HepG2 (cell line): Measurements from ENCODE around the gene TBX21. TPM values are rescaled to one million over a fixed set of nuclear protein-coding genes. Genes with fewer than 3 reads are reported as not detected.
A peak's percentile ranks its signal among the peaks of the same experiment; 100 is the strongest.

ENCODE experiments used
- ATAC-seq: fragments of 200-7000 bp; cut with Tn5 transposase; 3 replicates; pipeline ENCODE4 v1.9.1; 2020; ENCODE audit warnings: mild to moderate bottlenecking, moderate library complexity
- BruUV-seq: library from RNA; stranded (reverse); fragments of 400-500 nt; replicated peaks from 2 replicates; lab custom pipeline; 2021; lab: Mats Ljungman, UMichigan
- CTCF ChIA-PET: fragments of 300-600 bp; formaldehyde crosslinking; extraction: SDS; loops from one replicate; lab custom pipeline; 2021; ENCODE audit warnings: low total read pairs, inconsistent platforms, low intra/inter-chr PET ratio; lab: Yijun Ruan, JAX
- POLR2A ChIA-PET: fragments of 350-600 bp; sonication (Branson Sonifier 250); formaldehyde crosslinking; loops from one replicate; lab custom pipeline; 2020; ENCODE audit warnings: antibody characterized with exemption, inconsistent platforms; lab: Yijun Ruan, JAX
- DNase-seq: peaks from one replicate; pipeline ENCODE4 v3.0.0-alpha.2; 2015; ENCODE audit warnings: low spot score
- FAIRE-seq: peaks from 3 replicates; lab custom pipeline; 2011; peaks lifted over from hg19 to GRCh38; lab: Jason Lieb, UNC
- H2AFZ ChIP-seq: one replicate; pipeline ENCODE4 v1.6.1; 2011; ENCODE audit warnings: low read length, inconsistent platforms
- H3K27ac ChIP-seq: fragments of 300-600 bp; 3 replicates; pipeline ENCODE4 v1.8.0; 2011; ENCODE audit warnings: mixed run types, mild to moderate bottlenecking, mixed read lengths, low read length, inconsistent platforms; ENCODE audit not compliant: insufficient read depth; ENCODE audit errors: extremely low read length
- H3K27me3 ChIP-seq, 2 experiments: fragments of 200-600 bp in 1 of 2; 2 replicates in 1 of 2; 3 replicates in 1 of 2; pipeline versions ENCODE4 v1.6.0 to v1.8.0; 2011; ENCODE audit warnings: low read length in 2 of 2, mild to moderate bottlenecking in 2 of 2, moderate library complexity in 2 of 2, inconsistent platforms in 1 of 2; ENCODE audit not compliant: insufficient read depth in 2 of 2, control insufficient read depth in 1 of 2
- H3K36me3 ChIP-seq, 2 experiments: fragments of 200-600 bp in 1 of 2; replicated peaks in 1 of 2; 2 replicates in 1 of 2; 3 replicates in 1 of 2; pipeline versions ENCODE4 v1.5.1 to v1.8.0; 2011; ENCODE audit warnings: low read length in 2 of 2, inconsistent platforms in 1 of 2; ENCODE audit not compliant: insufficient read depth in 2 of 2, control insufficient read depth in 1 of 2
- H3K4me1 ChIP-seq: 2 replicates; pipeline ENCODE4 v1.5.1; 2012; ENCODE audit warnings: low read length, inconsistent platforms; ENCODE audit not compliant: insufficient read depth
- H3K4me2 ChIP-seq: 2 replicates; pipeline ENCODE4 v1.6.0; 2011; ENCODE audit warnings: low read depth, low read length, inconsistent platforms
- H3K4me3 ChIP-seq, 3 experiments: fragments of 200-600 bp in 1 of 3; sonication (generic), shearing (Covaris generic) in 1 of 3; replicated peaks in 1 of 3; 2 replicates each; pipeline ENCODE4 v1.5.1; 2011 to 2016; ENCODE audit warnings: low read length in 3 of 3, inconsistent platforms in 2 of 3, low read depth in 2 of 3, mild to moderate bottlenecking in 2 of 3, control low read depth in 1 of 3, mixed read lengths in 1 of 3; ENCODE audit not compliant: insufficient read depth in 1 of 3
- H3K79me2 ChIP-seq: one replicate; pipeline ENCODE4 v1.6.1; 2011; ENCODE audit warnings: low read length, inconsistent platforms; ENCODE audit not compliant: insufficient read depth
- H3K9ac ChIP-seq: 2 replicates; pipeline ENCODE4 v1.6.0; 2011; ENCODE audit warnings: mild to moderate bottlenecking, low read depth, low read length, inconsistent platforms; ENCODE audit not compliant: insufficient read depth
- H3K9me3 ChIP-seq: 2 replicates; pipeline ENCODE4 v1.5.1; 2012; ENCODE audit warnings: mild to moderate bottlenecking, low read length
- H4K20me1 ChIP-seq: 2 replicates; pipeline ENCODE4 v1.6.0; 2011; ENCODE audit warnings: inconsistent platforms, mild to moderate bottlenecking, low read length, moderate library complexity; ENCODE audit not compliant: insufficient read depth
- GPN1 ChIP-seq: sonication (generic); formaldehyde crosslinking; IDR thresholded peaks from 2 replicates; pipeline ENCODE4 v1.5.1; 2020; ENCODE audit warnings: missing genetic modification reagents, borderline replicate concordance
- HCFC1 ChIP-seq: fragments of 150-350 bp; IDR thresholded peaks from 2 replicates; pipeline ENCODE4 v1.6.1; 2014; ENCODE audit warnings: low read depth, low read length
- PAX8 ChIP-seq: sonication (generic); formaldehyde crosslinking; IDR thresholded peaks from 2 replicates; pipeline ENCODE4 v1.8.0; 2022; ENCODE audit warnings: mild to moderate bottlenecking, missing genetic modification reagents, borderline replicate concordance
- SOX6 ChIP-seq, 2 experiments: fragments of 450-650 bp in 1 of 2; sonication (generic) in 1 of 2; formaldehyde crosslinking in 1 of 2; IDR thresholded peaks; 2 replicates each; pipeline versions ENCODE4 v1.4.0 to v1.6.1; 2017 to 2020; ENCODE audit warnings: antibody characterized with exemption in 1 of 2, mild to moderate bottlenecking in 1 of 2, missing genetic modification reagents in 1 of 2
- ZFP37 ChIP-seq: sonication (generic); formaldehyde crosslinking; IDR thresholded peaks from 2 replicates; pipeline ENCODE4 v1.4.0; 2020; ENCODE audit warnings: missing genetic modification reagents, borderline replicate concordance
- ZKSCAN1 ChIP-seq: fragments of 150-350 bp; IDR thresholded peaks from 2 replicates; pipeline ENCODE4 v1.6.1; 2014; ENCODE audit warnings: low read length
- ZNF124 ChIP-seq: sonication (generic); formaldehyde crosslinking; IDR thresholded peaks from 2 replicates; pipeline ENCODE4 v1.4.0; 2020; ENCODE audit warnings: missing genetic modification reagents
- ZNF225 ChIP-seq: sonication (generic); formaldehyde crosslinking; IDR thresholded peaks from 2 replicates; pipeline ENCODE4 v1.4.0; 2020; ENCODE audit warnings: mild to moderate bottlenecking, missing genetic modification reagents
- WGBS: methylation state at CpG from one replicate; pipeline ENCODE4 v1.1.6; 2017; ENCODE audit warnings: low lambda C conversion rate; 5-methylcytosine and 5-hydroxymethylcytosine counted together
- in situ Hi-C: cut with HindIII; loops from 2 replicates; pipeline ENCODE4 v1.10.0; 2017; ENCODE audit warnings: low pct_unique_long_range_greater_than_20kb; ENCODE audit not compliant: extremely low pct_ligation_motif_present
- intact Hi-C: fragments of 100-400 bp; cut with micrococcal nuclease; formaldehyde crosslinking; loops from one replicate; pipeline ENCODE4 v1.10.0; 2022; ENCODE audit not compliant: unreplicated experiment
- polyA plus RNA-seq, 8 experiments: library from polyadenylated mRNA; depleted of rRNA in 3 of 8; stranded (reverse) in 7 of 8; unstranded in 1 of 8; fragments of >200 nt; fragmentation: Illumina TruSeq in 4 of 8; extraction: Trizol in 4 of 8; gene quantifications; 2 replicates each; pipeline versions ENCODE4 v1.2.1 to v1.2.3, GENCODE V29; 2011 to 2016; ENCODE audit warnings: low read depth in 4 of 8, missing spikeins in 1 of 8, mixed read lengths in 1 of 8; ENCODE audit not compliant: insufficient read depth in 1 of 8
- total RNA-seq, 5 experiments: library from RNA; depleted of rRNA; stranded (reverse); fragments of >200 nt; fragmentation: Illumina TruSeq; extraction: Trizol; gene quantifications; 2 replicates each; pipeline ENCODE4 v1.2.3, GENCODE V29; 2016; ENCODE audit warnings: low read depth in 1 of 5

Gene TBX21
- total and polyA plus RNA-seq, 2 of the 13 experiments (the other 11 are each of a cell fraction or from before 2014, with no cell fraction given), result not detected

- 12% methylated on average over 9 of the region's 9 CpGs for WGBS
- ChIA-PET POLR2A (interaction anchor here (0.9 kb wide), 1 partner anchor 9 kb away, joined by 3 read pairs; the partner anchor contains the start of gene TBX21), CTCF (interaction anchor here (2.4 kb wide), 1 partner anchor 78 kb away, joined by 8 read pairs; no protein-coding TSS in a partner anchor)
- H3K9ac ChIP-seq, result no peak overlapping the region
- no TSS peak for BruUV-seq
- H2AFZ ChIP-seq, result no peak overlapping the region
- peaks cover 2 to 76% of the 10 kb centered on the region in 2 experiments; a peak in 4 of 5 replicates for H3K27me3 ChIP-seq
- no peak overlapping the region for H3K4me3 ChIP-seq
- H4K20me1 ChIP-seq, result no peaks in the 10 kb centered on the region; the same call in 1 of the 2 replicates
- FAIRE-seq, result no peak
- ATAC-seq, result peak; percentile 13; the same call in 2 of the 3 replicates
- no peak overlapping the region for H3K27ac ChIP-seq
- no peaks in the 10 kb centered on the region for H3K79me2 ChIP-seq
- TF ChIP-seq HCFC1, result no peak
- TF ChIP-seq GPN1 (CRISPR knock-in tag), result no peak
- no peak for TF ChIP-seq ZKSCAN1
- no peak for TF ChIP-seq SOX6 (IDR thresholded peaks at IDR 0.05)
- TF ChIP-seq SOX6 (CRISPR knock-in tag; IDR thresholded peaks at IDR 0.05), result no peak
- TF ChIP-seq ZNF225 (CRISPR knock-in tag), result no peak
- no peak for TF ChIP-seq ZNF124
- TF ChIP-seq PAX8, result no peak
- no peak for TF ChIP-seq ZFP37
- no peaks in the 10 kb centered on the region for H3K36me3 ChIP-seq
- H3K4me2 ChIP-seq, result no peak overlapping the region
- peaks cover 12% of the 10 kb centered on the region; the same call in 1 of the 2 replicates for H3K4me1 ChIP-seq
- in situ Hi-C loops, result no loop called here
- no peaks in the 10 kb centered on the region for H3K9me3 ChIP-seq
- no peak for DNase-seq
- intact Hi-C loops, result loop anchor here (1.0 to 2.0 kb wide), 2 partner anchors 43 to 77 kb away; no protein-coding TSS in a partner anchor
These were observed 8.7 kb downstream of the TBX21 start for GRCh38 chr17:47741793-47742145.
